T1000 (cell line): ENCODE measurements around the gene TCP11L2.

Experiments used
- DNase-seq: peaks from one replicate; lab custom pipeline; 2025; ENCODE audit warnings: mixed read lengths; lab: John Stamatoyannopoulos, UW

Gene TCP11L2

GRCh38 chr12:106302401-106303201, at the start of gene TCP11L2:
Gene TCP11L2 (plus strand): TSS chr12:106302733. CDS start chr12:106311076, 8,343 bp downstream.
- peak; percentile 67 for DNase-seq

DNA sequence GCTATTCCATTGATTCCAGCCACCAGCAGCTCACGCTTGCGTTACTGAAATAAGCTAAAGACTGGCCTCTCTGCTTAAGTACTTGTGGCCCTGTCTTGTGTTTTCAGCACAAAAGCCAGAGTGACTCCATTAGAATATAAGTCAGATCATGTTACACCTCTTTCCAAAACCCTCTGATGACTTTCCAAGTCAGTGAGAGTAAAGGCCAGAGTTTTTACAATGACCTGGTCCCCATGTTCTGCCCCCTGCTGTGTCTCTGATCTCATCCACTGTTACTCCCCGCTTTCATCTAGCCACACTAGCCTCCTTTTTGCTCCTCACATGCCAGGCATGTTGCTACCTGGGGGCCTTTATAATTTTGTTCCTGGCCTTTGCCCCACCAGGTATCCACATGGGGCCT, 47.8 kb upstream of the TCP11L2 start:
- no peak for DNase-seq

DNA sequence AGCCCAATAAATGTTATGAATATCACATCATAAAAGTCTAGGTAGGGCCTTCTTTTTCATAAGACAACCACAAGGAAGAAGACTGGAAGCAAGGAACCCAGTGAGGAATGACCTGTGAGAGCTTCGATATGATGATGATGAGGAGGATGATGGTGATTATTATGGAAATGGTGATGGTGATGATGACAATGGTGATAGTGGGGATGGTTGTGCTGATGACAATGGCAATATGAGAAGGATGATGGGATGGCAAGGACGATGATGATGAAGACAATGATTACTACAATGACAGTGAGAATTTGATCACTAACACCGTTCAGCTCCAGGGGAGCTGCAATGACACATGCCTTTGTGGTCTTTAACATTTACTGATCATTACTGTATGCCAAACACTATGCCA, 47.0 kb upstream of the TCP11L2 start:
- no peak for DNase-seq

DNA sequence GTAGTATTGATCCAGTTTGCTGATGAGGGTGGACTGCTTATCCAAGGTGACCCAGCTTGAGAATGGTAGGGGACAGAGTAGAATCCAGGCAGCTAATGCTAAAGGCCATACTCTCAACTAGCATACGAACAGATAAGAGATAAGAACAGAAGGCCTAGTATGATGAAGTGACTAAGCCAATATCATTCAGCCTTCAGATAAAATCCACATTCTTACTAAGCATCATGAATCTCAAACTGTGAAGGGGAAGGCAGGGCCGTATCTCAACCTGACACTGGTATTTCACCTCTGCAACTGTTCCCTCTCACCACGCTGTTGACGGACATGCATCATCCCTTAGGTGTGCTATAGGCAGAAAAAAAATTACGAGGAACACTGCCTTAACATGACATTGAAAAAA, 46.6 kb upstream of the TCP11L2 start:
- no peak for DNase-seq

DNA sequence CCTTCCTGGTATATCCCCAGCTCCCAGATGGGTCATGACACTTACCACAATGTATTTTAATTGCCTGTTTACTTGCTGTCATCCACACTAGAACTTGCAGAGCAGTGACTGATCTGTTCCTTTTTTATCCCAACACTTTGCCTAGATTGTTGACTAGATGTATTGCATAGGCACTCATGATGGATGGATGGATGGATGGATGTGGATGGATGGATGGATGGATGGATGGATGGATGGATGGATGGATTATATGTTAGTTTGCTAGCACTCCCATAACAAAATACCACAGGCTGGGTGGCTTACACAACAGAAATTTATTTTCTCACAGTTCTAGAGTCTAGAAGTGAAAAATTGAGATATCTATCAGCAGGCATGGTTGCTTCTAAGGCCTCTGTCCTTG, 46.0 kb upstream of the TCP11L2 start:
- DNase-seq = no peak

GRCh38 chr12:106258226-106258625, 44.3 kb upstream of the TCP11L2 start:
- no peak for DNase-seq

GRCh38 chr12:106258935-106259334, 43.6 kb upstream of the TCP11L2 start:
- DNase-seq = no peak

DNA sequence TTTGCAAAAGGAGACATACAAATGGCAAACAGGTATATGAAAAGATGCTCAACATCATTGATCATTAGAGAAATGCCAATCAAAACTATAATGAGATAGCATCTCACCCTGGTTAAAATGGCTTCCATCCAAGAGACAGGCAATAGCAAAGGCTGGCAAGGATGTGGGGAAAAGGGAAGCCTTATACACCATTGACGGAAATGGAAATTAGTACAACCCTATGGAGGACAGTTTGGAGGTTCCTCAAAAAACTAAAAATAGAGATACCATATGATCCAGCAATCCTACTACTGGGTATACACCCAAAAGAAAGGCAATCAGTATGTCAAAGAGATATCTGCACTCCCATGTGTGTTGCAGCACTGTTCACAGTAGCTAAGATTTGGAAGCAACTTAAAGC, 37.4 kb upstream of the TCP11L2 start:
- no peak for DNase-seq

GRCh38 chr12:106267535-106267934, 35.0 kb upstream of the TCP11L2 start:
- no peak for DNase-seq

DNA sequence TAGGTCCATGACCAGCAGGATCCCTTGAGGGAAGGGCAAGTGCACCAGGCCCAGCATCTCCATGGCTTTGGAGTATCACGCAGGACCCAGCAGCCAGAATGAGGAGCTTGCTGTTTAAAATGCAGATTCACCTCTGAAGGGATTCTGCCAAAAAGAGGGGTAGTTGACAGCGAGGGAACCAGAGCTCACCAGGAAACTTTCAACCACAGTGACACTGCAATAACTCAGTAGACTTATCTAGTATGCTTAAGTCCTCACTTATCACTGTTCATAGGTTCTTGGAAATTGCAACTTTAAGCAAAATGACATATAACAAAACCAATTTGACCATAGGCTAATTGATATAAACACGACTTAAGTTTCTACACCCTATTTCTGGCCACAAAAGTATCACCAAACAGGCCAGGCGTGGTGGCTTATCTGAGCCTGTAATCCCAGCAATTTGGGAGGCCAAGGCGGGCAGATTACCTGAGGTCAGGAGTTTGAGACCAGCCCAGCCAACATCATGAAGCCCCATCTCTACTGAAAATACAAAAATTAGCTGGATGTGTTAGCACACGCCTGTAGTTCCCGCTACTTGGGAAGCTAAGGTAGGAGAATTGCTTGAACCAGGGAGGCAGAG, 33.3 kb upstream of the TCP11L2 start:
- DNase-seq = no peak

DNA sequence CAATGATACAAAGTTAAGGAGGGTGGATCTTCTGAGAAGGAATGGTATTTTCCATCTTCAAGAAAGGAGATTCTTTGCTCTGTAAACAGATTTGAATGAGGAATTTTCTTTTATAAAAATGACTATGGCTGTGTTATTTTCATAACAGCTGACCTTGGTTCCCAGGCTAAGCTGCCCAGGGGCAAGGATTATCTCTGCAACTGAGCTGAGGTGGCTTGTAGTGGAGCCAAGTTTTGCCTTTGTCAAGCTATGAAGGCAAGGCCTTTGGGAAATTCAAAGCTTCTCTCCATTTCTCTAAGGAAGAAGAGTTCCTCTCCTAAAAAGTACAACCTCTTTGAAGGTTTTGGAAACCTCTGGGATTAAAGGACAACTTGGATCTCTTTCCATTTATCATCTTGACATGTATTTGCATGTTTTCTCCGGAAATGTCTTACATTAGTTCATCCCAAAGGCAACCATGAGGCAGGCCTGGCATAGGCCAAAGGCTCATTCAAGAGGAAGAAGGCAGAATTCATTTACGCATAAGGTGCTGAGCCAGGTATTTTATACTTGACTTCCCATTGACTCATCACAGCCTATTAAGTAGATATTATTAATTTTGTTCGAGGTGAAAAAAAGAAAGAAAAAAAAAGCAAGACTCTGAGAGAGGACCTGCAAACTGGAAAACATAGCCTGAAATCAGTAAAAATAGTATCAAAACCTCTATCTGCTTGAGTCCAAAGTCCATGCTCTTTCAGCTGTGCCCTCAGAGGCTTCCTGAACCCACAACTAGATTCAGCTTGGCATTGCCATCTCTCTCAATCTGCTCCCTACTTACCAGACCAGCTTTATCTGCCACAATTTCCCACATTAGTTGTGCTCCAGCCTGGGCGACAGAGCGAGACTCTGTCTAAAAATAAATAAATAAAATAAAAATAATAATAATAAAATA, 30.7 kb upstream of the TCP11L2 start:
- no peak for DNase-seq

- DNase-seq = no peak
These were observed 29.0 kb upstream of the TCP11L2 start for GRCh38 chr12:106273491-106273890.

DNA sequence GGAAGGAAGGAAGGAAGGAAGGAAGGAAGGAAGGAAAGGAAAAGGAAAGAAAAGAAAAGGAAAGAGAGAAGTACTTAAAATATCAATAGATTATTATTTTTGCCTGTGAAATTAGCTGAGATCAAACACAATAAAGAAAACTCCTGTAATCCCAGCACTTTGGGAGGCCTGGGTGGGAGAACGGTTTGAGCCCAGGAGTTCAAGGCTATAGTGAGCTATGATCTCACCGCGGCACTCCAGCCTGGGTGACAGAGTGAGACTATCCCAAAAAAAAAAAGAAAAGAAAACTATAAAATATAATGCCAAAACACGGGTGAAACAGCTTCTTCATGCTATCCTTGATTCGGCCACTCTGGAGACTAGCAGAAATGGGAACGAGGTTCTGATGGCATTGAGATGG, 28.5 kb upstream of the TCP11L2 start:
- DNase-seq = no peak

- DNase-seq = no peak
These were observed 27.9 kb upstream of the TCP11L2 start for GRCh38 chr12:106274575-106275121.

DNA sequence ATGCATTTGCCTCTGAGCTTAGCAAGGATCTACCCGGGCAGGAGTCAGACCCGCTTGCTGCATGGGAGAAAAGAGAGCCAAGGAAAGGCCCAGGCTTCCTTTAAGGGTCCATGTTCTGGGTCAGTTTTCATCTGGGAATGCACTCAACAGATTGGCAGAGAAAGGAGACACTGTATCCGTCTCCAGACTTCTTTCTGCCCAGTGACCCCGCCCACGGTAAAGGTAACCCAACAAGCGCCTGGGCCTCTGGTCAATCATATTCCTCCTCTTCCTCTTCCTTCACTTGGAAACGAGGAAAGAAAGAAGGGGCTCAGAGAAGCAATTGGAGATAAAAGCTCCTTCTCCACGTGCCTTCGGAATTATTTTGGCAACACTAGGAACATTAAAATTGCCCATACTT, 27.1 kb upstream of the TCP11L2 start:
- no peak for DNase-seq

DNA sequence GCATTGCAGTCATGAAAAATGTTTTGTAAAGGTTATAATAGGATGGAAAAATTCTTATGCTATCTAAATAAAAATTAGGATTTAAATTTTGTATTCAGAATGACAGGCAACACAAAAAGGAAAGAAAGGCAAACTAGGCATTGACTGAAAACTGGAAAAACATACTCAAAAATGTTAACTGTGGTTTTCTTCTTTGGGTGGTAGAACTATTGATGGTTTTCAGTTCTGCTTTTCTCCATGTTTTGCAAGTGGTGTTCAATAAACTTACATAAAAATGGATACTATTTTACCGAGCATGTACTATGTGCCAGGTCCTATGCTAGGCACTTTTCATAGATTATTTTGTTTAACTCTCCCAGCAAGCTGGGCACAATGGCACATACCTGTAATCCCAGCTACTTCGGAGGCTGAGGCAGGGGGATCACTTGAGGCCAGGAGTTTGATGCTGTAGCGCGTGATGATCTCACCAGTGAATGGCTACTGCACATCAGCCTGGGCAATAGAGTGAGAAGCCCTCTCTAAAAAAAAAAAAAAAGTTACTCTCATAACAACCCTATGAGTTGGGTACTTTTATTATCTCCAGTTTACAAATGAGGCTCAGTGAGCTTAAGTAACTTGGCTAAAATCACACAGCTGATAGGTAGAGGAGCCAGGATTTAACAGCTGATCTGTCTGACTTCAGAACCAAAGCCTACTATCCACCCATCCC, 26.3 kb upstream of the TCP11L2 start:
- no peak for DNase-seq

DNA sequence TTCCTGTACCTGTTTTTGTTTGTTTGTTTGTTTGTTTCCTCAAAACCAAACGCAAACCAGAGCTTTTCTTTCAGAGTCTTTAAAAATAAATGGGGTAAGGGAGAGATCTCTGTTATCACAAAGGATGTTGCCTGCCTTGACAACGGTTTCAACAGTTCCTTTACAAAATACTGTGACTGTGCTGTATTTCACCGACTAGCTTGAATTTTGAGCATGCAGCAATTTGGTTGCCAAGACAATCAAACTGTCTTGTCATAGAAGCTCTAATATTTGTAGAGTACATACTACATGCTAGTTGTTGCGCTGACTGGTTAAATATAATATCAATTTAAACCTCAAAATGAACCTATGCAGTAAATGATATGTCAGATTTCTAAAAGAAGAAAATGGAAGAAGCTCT, 22.4 kb upstream of the TCP11L2 start:
- DNase-seq = no peak

DNA sequence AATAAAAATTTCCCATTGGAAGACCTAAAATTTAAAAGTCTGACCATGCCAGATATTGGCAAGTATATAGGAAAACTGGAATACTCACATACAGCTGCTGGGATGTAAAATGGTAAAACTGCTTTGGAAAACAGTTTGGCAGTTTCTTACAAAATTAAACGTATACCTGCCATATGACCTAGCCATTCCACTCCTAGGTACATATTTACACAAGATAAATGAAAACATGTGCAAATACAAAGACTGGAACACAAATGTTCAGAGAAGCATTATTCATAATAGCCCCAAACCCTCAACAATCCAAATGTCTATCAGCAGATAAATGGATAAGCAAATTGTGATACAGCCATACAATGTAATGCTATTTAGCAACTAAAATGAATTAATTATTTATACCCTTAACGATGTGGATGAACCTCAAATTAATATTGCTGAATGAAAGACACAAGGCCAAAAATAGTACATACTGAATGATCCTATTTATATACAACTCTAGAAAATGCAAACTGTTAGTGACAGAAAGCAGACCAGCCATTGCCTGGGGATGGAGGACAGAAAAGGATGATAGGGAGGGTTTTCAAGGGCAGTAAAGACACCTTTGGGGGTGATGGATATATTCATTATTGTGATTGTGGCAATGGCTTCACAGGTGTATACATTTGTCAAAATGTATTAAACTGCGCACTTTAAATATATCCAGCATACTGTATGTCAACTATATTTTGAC, 21.3 kb upstream of the TCP11L2 start:
- DNase-seq = no peak

DNA sequence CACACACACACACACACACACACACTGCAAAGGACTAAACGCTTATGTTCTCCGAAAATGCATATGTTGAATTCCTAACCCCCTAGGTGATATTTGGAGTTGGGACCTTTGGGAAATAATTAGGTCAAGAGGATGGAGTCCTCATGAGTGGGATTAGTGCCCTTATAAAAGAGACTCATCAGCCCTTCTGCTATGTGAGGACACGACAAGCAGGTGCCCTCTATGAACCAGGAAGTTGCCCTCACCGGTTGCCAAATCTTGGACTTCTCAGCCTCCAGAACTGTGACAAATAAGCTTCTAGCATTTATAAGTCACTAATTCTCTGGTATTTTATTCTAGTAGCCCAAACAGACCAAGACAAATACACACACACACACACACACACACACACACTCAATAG, 20.7 kb upstream of the TCP11L2 start:
- no peak for DNase-seq

GRCh38 chr12:106282457-106283097, 20.0 kb upstream of the TCP11L2 start:
- DNase-seq = peak; percentile 25
